Spleen (tissue), 11 donors: Measurements from ENCODE around the gene RASSF4. TPM values are rescaled to one million over a fixed set of nuclear protein-coding genes. Genes with fewer than 3 reads are reported as not detected.

Source experiments
- DNase-seq: peaks from one replicate; pipeline ENCODE4 v3.0.0-alpha.2; 2020
- H3K27ac ChIP-seq, 8 donors: fragments of 200-600 bp; sonication (generic) in 7 of 8; 1 replicate in 4 of 8; 2 replicates in 4 of 8; pipeline versions ENCODE4 v1.5.0 to v1.8.0; 2016 to 2021; ENCODE audit warnings: inconsistent platforms in 4 of 8, mild to moderate bottlenecking in 4 of 8, moderate library complexity in 1 of 8
- H3K27me3 ChIP-seq, 7 donors: fragments of 200-600 bp; sonication (generic) in 6 of 7; replicated peaks in 1 of 7; 1 replicate in 4 of 7; 2 replicates in 3 of 7; pipeline versions ENCODE4 v1.5.0 to v1.8.0; 2016 to 2021; ENCODE audit warnings: inconsistent platforms in 3 of 7, mild to moderate bottlenecking in 1 of 7
- H3K36me3 ChIP-seq, 6 donors: fragments of 200-600 bp; sonication (generic) in 5 of 6; 1 replicate in 4 of 6; 2 replicates in 2 of 6; pipeline versions ENCODE4 v1.5.0 to v1.8.0; 2016 to 2021; ENCODE audit warnings: inconsistent platforms in 2 of 6
- H3K4me1 ChIP-seq, 6 donors: fragments of 200-600 bp; sonication (generic) in 5 of 6; 1 replicate in 3 of 6; 2 replicates in 3 of 6; pipeline versions ENCODE4 v1.5.0 to v1.8.0; 2016 to 2021; ENCODE audit warnings: inconsistent platforms in 3 of 6
- H3K4me3 ChIP-seq, 8 donors: fragments of 200-600 bp; sonication (generic) in 7 of 8; 1 replicate in 4 of 8; 2 replicates in 4 of 8; pipeline versions ENCODE4 v1.5.0 to v1.8.0; 2016 to 2021; ENCODE audit warnings: inconsistent platforms in 4 of 8, mild to moderate bottlenecking in 4 of 8, moderate library complexity in 2 of 8
- H3K9me3 ChIP-seq, 8 donors: fragments of 200-600 bp; sonication (generic) in 7 of 8; 1 replicate in 4 of 8; 2 replicates in 4 of 8; pipeline versions ENCODE4 v1.5.0 to v1.8.0; 2016 to 2021; ENCODE audit warnings: inconsistent platforms in 4 of 8
- POLR2A ChIP-seq, 3 donors: fragments of 450-650 bp; IDR thresholded peaks; one replicate each; pipeline ENCODE4 v1.5.1; 2017; ENCODE audit warnings: antibody characterized with exemption in 3 of 3, mild to moderate bottlenecking in 1 of 3
- POLR2AphosphoS5 ChIP-seq, 3 donors: sonication (generic); formaldehyde crosslinking; IDR thresholded peaks; one replicate each; pipeline ENCODE4 v1.5.1; 2017; ENCODE audit warnings: antibody characterized with exemption in 3 of 3
- WGBS, 5 donors: extraction: QIAGEN DNeasy Blood & Tissue Kit in 3 of 5; methylation state at CpG; one replicate each; pipeline versions ENCODE4 v1.1.5 to v1.1.7; 2013 to 2018; 5-methylcytosine and 5-hydroxymethylcytosine counted together
- intact Hi-C: fragments of 100-400 bp; cut with DNase I; formaldehyde crosslinking; loops from one replicate; pipeline ENCODE4 v1.15.0; 2023; ENCODE audit warnings: low total_unique reads
- polyA plus RNA-seq, 3 donors: library from polyadenylated mRNA; stranded (reverse); fragments of 200-250 nt; gene quantifications; one replicate each; pipeline ENCODE4 v1.2.1, GENCODE V29; 2013
- total RNA-seq, 7 donors: library from RNA; depleted of rRNA in 3 of 7; stranded (reverse); fragments of >200 nt in 3 of 7; fragmentation: NEBNext Ultra II Directional in 4 of 7; extraction: Animal tissue kit (Norgen Biotek cat#: 25700) in 4 of 7; gene quantifications; one replicate each; pipeline versions ENCODE4 v1.1.0 to v1.2.1, GENCODE V29; 2016 to 2021
- TF ChIP-seq, protein P1 (sequence below), 11 experiments: fragments of 200-600 bp in 7 of 11; fragments of 450-650 bp in 4 of 11; sonication (generic) in 4 of 11; IDR thresholded peaks in 8 of 11; conservative IDR thresholded peaks in 3 of 11; 1 replicate in 7 of 11; 2 replicates in 4 of 11; pipeline versions ENCODE4 v1.4.0 to v1.8.0; 2016 to 2021; ENCODE audit warnings: antibody characterized with exemption in 11 of 11, inconsistent platforms in 4 of 11, mild to moderate bottlenecking in 1 of 11
- donor health status: healthy with polysubstance abuse.
- donor health status: DM: no; HTN: no; CAD: no; lungs with moderate emphysema.
- donor health status: DM: no; HTN: no; CAD: no.
- donor health status: Bipolar disorder and iron deficiency.
- donor health status: healthy.
- donor health status: DM: no; HTN: no; CAD: no.
- donor health status: DM: yes; HTN: yes; CAD: no.

The RASSF4 gene
- total and polyA plus RNA-seq, 10 donors: 36.7 to 96.2 (median 73.5) TPM

DNA sequence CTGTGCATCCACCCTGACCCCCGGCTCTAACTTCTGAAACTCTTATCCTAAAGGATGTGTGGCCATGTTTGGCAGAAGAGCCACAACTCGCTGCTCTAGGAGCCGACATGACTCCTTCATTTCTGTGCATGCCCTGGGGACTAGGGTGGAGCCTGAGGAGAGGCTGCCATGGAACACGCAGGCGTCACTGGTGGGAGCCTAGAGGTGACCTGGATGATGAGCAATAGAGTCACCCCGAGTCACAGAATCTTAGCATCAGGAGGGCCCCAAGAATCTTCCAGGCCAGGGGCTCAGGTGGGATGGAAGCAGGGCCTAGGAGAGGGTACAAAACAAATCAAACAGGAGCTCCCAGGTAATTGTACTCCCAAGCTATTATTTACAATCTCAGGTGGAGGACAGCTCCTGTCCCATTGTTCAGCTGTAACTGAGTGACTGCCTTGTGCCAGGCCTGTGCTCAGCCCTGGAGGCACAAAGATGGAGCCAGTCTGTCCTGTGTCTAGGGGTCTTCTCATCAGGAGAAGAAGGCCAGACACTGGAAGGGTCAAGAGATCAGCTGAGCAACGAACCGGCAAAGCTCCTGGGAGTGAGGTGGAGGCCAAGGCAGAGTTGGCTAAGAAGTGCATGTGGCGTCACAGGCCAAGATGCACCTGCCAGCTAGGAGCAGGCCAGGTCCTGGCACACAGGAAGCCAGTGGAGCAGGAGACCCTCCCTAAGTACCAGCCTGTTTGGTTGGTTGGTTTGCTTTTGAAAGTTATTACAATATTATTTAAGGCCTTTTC, 35.3 kb downstream of the RASSF4 start:
- Histone ChIP-seq H3K27me3 (no peaks in the 10 kb centered on the region), H3K9me3 (no peaks in the 10 kb centered on the region), H3K4me3 (no peak overlapping the region), H3K27ac (peak overlapping the region in 7 of 8 donors; percentile 13 to 70 (median 53)), H3K4me1 (peaks cover 1 to 48% (median 20%) of the 10 kb centered on the region in 6 donors), H3K36me3 (peaks cover 0 to 41% (median 6%) of the 10 kb centered on the region in 6 donors)
- intact Hi-C loops: no loop called here
- WGBS, 5 donors: 77 to 88% (median 87%) methylated on average over 9 of the region's 9 CpGs
- TF ChIP-seq POLR2A (IDR thresholded peaks at IDR 0.05) (no peak), POLR2AphosphoS5 (IDR thresholded peaks at IDR 0.05) (no peak)
- TF ChIP-seq, protein P1, sequence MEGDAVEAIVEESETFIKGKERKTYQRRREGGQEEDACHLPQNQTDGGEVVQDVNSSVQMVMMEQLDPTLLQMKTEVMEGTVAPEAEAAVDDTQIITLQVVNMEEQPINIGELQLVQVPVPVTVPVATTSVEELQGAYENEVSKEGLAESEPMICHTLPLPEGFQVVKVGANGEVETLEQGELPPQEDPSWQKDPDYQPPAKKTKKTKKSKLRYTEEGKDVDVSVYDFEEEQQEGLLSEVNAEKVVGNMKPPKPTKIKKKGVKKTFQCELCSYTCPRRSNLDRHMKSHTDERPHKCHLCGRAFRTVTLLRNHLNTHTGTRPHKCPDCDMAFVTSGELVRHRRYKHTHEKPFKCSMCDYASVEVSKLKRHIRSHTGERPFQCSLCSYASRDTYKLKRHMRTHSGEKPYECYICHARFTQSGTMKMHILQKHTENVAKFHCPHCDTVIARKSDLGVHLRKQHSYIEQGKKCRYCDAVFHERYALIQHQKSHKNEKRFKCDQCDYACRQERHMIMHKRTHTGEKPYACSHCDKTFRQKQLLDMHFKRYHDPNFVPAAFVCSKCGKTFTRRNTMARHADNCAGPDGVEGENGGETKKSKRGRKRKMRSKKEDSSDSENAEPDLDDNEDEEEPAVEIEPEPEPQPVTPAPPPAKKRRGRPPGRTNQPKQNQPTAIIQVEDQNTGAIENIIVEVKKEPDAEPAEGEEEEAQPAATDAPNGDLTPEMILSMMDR (IDR thresholded peaks at IDR 0.05 in 8 of 11, conservative IDR thresholded peaks at IDR 0.05 in 3 of 11): no peak
- no peak for DNase-seq

GRCh38 chr10:44995581-44995913, 35.9 kb downstream of the RASSF4 start:
- TF ChIP-seq POLR2AphosphoS5 (IDR thresholded peaks at IDR 0.05) (no peak), POLR2A (IDR thresholded peaks at IDR 0.05) (no peak)
- TF ChIP-seq, protein P1 (IDR thresholded peaks at IDR 0.05 in 8 of 11, conservative IDR thresholded peaks at IDR 0.05 in 3 of 11): no peak
- Histone ChIP-seq H3K36me3 (peaks cover 0 to 35% (median 6%) of the 10 kb centered on the region in 6 donors), H3K4me1 (peaks cover 5 to 54% (median 25%) of the 10 kb centered on the region in 6 donors), H3K9me3 (no peaks in the 10 kb centered on the region), H3K4me3 (no peak overlapping the region), H3K27me3 (no peaks in the 10 kb centered on the region), H3K27ac (peak overlapping the region in 7 of 8 donors; percentile 13 to 70 (median 53))
- 19 to 32% (median 23%) methylated on average over 4 of the region's 4 CpGs for WGBS, 5 donors
- DNase-seq: no peak
- intact Hi-C loops: no loop called here

- intact Hi-C loops: no loop called here
- Histone ChIP-seq H3K4me3 (no peak overlapping the region), H3K36me3 (peaks cover 0 to 30% (median 6%) of the 10 kb centered on the region in 6 donors), H3K27ac (peak overlapping the region in 7 of 8 donors; percentile 36 to 70 (median 61)), H3K9me3 (no peaks in the 10 kb centered on the region), H3K4me1 (peaks cover 5 to 55% (median 25%) of the 10 kb centered on the region in 6 donors), H3K27me3 (no peaks in the 10 kb centered on the region)
- TF ChIP-seq POLR2AphosphoS5 (IDR thresholded peaks at IDR 0.05) (peak; percentile 36 to 50 (median 48)), POLR2A (IDR thresholded peaks at IDR 0.05) (no peak)
- TF ChIP-seq, protein P1 (IDR thresholded peaks at IDR 0.05 in 8 of 11, conservative IDR thresholded peaks at IDR 0.05 in 3 of 11): no peak
- WGBS, 5 donors: 21 to 32% (median 27%) methylated on average over 9 of the region's 9 CpGs
- no peak for DNase-seq
These were observed 36.5 kb downstream of the RASSF4 start for GRCh38 chr10:44995914-44996669.
